Psoas muscle (tissue), 8 donors: Measurements from ENCODE around the gene GFRAL. TPM values are rescaled to one million over a fixed set of nuclear protein-coding genes. Genes with fewer than 3 reads are reported as not detected.

ENCODE experiments used
- ATAC-seq, 4 donors: fragments of 200-7000 bp; cut with Tn5 transposase; one replicate each; pipeline ENCODE4 v1.9.1; 2020; ENCODE audit warnings: moderate library complexity in 3 of 4, mild to moderate bottlenecking in 2 of 4
- DNase-seq, 2 donors: peaks; one replicate each; pipeline ENCODE4 v3.0.0-alpha.2; 2020
- H3K27ac ChIP-seq: fragments of 200-600 bp; one replicate; pipeline ENCODE4 v1.8.0; 2022
- H3K27me3 ChIP-seq, 3 donors: fragments of 200-600 bp in 1 of 3; one replicate each; pipeline versions ENCODE4 v1.6.1 to v1.8.0; 2013 to 2022; ENCODE audit warnings: low read length in 2 of 3, mild to moderate bottlenecking in 2 of 3, moderate library complexity in 1 of 3; ENCODE audit not compliant: insufficient read depth in 3 of 3
- H3K36me3 ChIP-seq, 2 donors: fragments of 200-600 bp in 1 of 2; one replicate each; pipeline versions ENCODE4 v1.6.1 to v1.8.0; 2013 to 2022; ENCODE audit warnings: low read depth in 1 of 2, mild to moderate bottlenecking in 1 of 2, moderate library complexity in 1 of 2; ENCODE audit not compliant: insufficient read depth in 1 of 2
- H3K4me1 ChIP-seq: fragments of 200-600 bp; one replicate; pipeline ENCODE4 v1.8.0; 2022
- H3K4me3 ChIP-seq: fragments of 200-600 bp; one replicate; pipeline ENCODE4 v1.8.0; 2022; ENCODE audit warnings: mild to moderate bottlenecking
- H3K9me3 ChIP-seq: fragments of 200-600 bp; one replicate; pipeline ENCODE4 v1.8.0; 2022
- WGBS, 3 donors: extraction: QIAGEN DNeasy Blood & Tissue Kit; methylation state at CpG; one replicate each; pipeline versions ENCODE4 v1.1.6 to v1.1.7; 2013; 5-methylcytosine and 5-hydroxymethylcytosine counted together
- intact Hi-C, 2 donors: fragments of 100-400 bp; cut with DNase I; formaldehyde crosslinking; loops; one replicate each; pipeline versions ENCODE4 v1.11.0 to v1.14.2; 2022
- polyA plus RNA-seq, 3 donors: library from polyadenylated mRNA; stranded (reverse); fragments of 200-250 nt; gene quantifications; one replicate each; pipeline ENCODE4 v1.2.3, GENCODE V29; 2013
- total RNA-seq, 4 donors: library from RNA; stranded (reverse); fragmentation: NEBNext Ultra II Directional in 2 of 4; extraction: Animal tissue kit (Norgen Biotek cat#: 25700) in 2 of 4; gene quantifications; one replicate each; pipeline versions ENCODE4 v1.2.1 to v1.2.4, GENCODE V29; 2021 to 2023
- TF ChIP-seq, protein P1 (sequence below): fragments of 200-600 bp; IDR thresholded peaks from one replicate; pipeline ENCODE4 v1.8.0; 2022; ENCODE audit warnings: antibody characterized with exemption
- donor health status: healthy with polysubstance abuse.
- donor health status: DM: no; HTN: no; CAD: no; lungs with moderate emphysema.
- donor health status: Bipolar disorder and iron deficiency.
- donor health status: healthy.
- donor health status: DM: yes; HTN: yes; CAD: no.
- donor health status: DM: no; HTN: no; CAD: no.
- donor health status: DM: no; HTN: no; CAD: no.
- donor health status: DM: yes; HTN: yes; CAD: no.

GFRAL gene
- total and polyA plus RNA-seq, 7 donors, result not detected

DNA sequence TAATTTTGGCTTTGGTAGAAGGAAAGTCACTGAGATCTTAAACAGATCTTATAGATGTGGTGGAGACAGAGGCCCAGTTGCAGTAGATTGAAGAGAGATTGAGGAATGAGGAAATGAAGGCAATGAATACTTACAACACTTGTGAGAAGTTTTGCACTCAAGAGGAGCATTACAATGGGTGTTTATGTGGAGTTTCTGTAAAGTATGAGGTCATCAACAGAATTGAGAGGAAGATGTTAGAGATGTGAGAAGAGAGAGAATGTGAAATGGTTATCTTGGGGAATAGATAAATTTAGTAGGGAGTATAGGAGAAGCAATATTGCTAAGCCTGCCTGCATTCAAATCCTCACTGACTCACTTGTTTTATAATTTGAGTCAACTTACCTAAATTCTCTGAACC, 83.4 kb downstream of the GFRAL start:
- DNase-seq (no peak), ATAC-seq (no peak)
- intact Hi-C loops, result no loop called here
- Histone ChIP-seq H3K27me3 (no peaks in the 10 kb centered on the region), H3K36me3 (no peaks in the 10 kb centered on the region), H3K27ac (no peak overlapping the region), H3K4me1 (no peaks in the 10 kb centered on the region), H3K4me3 (no peak overlapping the region), H3K9me3 (no peaks in the 10 kb centered on the region)
- TF ChIP-seq, protein P1, sequence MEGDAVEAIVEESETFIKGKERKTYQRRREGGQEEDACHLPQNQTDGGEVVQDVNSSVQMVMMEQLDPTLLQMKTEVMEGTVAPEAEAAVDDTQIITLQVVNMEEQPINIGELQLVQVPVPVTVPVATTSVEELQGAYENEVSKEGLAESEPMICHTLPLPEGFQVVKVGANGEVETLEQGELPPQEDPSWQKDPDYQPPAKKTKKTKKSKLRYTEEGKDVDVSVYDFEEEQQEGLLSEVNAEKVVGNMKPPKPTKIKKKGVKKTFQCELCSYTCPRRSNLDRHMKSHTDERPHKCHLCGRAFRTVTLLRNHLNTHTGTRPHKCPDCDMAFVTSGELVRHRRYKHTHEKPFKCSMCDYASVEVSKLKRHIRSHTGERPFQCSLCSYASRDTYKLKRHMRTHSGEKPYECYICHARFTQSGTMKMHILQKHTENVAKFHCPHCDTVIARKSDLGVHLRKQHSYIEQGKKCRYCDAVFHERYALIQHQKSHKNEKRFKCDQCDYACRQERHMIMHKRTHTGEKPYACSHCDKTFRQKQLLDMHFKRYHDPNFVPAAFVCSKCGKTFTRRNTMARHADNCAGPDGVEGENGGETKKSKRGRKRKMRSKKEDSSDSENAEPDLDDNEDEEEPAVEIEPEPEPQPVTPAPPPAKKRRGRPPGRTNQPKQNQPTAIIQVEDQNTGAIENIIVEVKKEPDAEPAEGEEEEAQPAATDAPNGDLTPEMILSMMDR, result no peak

DNA sequence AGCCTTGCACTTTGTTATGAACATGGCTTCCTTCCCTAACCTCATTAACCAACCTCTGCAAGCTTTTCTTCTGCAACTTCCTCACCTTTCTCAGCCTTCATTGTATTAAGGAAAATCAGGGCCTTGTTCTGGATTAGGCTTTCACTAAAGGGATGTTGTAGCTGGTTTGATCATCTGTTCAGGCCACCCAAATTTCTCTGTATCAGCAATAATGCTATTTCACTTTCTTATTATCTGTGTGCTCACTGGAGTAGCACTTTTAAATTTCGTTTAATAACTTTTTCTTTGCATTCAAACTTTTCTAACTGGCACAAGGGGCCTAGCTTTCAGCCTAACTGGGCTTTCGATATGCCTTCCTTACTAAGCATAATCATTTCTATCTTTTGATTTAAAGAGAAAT, 96.7 kb downstream of the GFRAL start:
- Histone ChIP-seq H3K4me3 (no peak overlapping the region), H3K27ac (no peak overlapping the region), H3K27me3 (no peaks in the 10 kb centered on the region), H3K36me3 (no peaks in the 10 kb centered on the region), H3K9me3 (no peaks in the 10 kb centered on the region), H3K4me1 (no peaks in the 10 kb centered on the region)
- intact Hi-C loops, result no loop called here
- no peak for DNase-seq
- ATAC-seq, result no peak
- 55 to 75% (median 68%) methylated on average over 2 of the region's 2 CpGs for WGBS, 3 donors
- TF ChIP-seq, protein P1, result no peak

DNA sequence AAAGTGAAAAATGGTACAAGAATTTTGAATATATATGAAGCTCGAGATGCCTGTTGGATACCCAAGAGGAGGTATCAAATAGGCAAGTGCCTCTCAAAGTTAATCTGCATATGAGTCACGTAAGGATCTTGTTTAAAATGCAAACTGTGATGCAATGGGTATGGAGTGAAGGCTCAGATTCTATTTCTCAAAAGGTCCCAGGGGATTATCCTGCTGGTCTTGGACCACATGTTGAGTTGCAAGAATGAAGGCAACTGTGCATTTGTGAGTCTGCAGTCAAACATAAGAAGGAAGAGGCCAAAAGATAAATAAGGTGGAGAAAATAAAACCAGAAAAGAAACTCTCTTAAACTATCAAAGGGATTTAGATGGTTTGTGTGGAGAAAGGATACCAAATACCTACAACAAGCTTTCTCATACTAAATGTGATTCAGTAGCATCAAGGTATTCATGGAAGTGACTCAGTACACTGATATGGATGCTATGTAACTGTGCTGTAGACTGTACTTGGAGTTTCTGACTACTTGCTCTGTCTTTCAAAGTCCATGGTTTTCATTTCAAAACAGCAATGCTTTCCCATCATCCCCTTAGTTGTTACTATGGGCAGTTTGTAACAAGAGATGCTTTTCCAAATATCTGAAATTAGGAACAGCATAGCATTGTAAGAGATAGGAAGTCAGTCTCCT, 106.3 kb downstream of the GFRAL start:
- 40 to 47% (median 44%) methylated on average over 2 of the region's 2 CpGs for WGBS, 3 donors
- Histone ChIP-seq H3K4me1 (no peaks in the 10 kb centered on the region), H3K4me3 (no peak overlapping the region), H3K27me3 (no peaks in the 10 kb centered on the region), H3K9me3 (no peaks in the 10 kb centered on the region), H3K36me3 (no peaks in the 10 kb centered on the region), H3K27ac (no peak overlapping the region)
- DNase-seq (no peak), ATAC-seq (no peak)
- TF ChIP-seq, protein P1, result no peak
- intact Hi-C loops, result no loop called here

DNA sequence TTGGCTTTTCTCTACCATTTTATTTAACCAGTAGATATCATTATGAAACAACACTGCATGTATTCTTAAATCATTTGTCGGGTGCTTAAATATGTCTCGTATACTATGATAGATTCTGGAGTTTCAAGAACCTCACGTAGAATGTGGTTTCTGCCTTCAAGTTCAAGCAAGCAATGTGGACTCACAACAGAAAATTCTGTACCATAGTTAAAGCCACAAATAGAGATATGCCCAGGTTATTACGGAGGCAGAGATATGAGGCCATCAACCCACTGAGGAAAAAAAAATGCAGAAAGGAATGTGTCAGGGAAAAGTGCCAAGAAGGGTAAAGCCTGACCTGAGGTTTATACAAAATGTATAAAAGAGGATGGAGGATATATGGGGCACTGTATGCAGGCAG, 109.9 kb downstream of the GFRAL start:
- no peaks in the 10 kb centered on the region for H3K36me3 ChIP-seq
- ATAC-seq (no peak), DNase-seq (no peak)
- intact Hi-C loops, result no loop called here
- WGBS, 3 donors, result 76 to 80% (median 79%) methylated on average over 4 of the region's 4 CpGs
- no peaks in the 10 kb centered on the region for H3K27me3 ChIP-seq
- TF ChIP-seq, protein P1, result no peak
- no peak overlapping the region for H3K4me3 ChIP-seq
- H3K9me3 ChIP-seq, result no peaks in the 10 kb centered on the region
- H3K27ac ChIP-seq, result no peak overlapping the region
- no peaks in the 10 kb centered on the region for H3K4me1 ChIP-seq

DNA sequence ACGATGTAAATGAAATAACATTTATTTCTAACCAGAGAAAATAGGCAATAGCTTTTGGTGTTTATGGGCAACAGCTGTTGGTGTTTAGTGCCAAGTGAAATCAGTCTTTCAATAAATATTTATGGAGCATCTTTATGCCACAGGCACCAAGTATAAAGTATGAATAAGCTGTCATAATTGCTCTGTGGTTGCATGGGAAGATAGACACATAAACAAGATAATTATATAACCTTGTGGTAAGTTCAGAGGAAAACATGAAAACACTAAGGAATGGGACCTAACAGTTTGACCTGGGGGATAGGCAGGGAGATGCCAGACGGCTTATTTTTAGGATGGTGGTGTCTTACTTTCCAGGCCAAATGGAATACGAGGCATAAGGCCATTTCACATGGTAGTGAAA, 110.9 kb downstream of the GFRAL start:
- Histone ChIP-seq H3K36me3 (no peaks in the 10 kb centered on the region), H3K4me1 (no peaks in the 10 kb centered on the region), H3K4me3 (no peak overlapping the region), H3K27ac (no peak overlapping the region), H3K27me3 (no peaks in the 10 kb centered on the region), H3K9me3 (no peaks in the 10 kb centered on the region)
- intact Hi-C loops, result no loop called here
- DNase-seq (no peak), ATAC-seq (no peak)
- WGBS, 3 donors, result 53 to 54% (median 54%) methylated on average over 3 of the region's 3 CpGs
- TF ChIP-seq, protein P1, result no peak
